Measurements from ENCODE around the gene GRIN2A. TPM values are rescaled to one million over a fixed set of nuclear protein-coding genes. Genes with fewer than 3 reads are reported as not detected.

The GRIN2A gene
- 10 to 100 TPM in 1 of 2 donors, under 1 TPM in 1; 0.26 to 21.4 TPM for total RNA-seq

- WGBS, 2 donors, result 2% methylated on average over 12 to 63 of the region's 64 CpGs
- Histone ChIP-seq H3K4me3 (no peak within 1 kb of the TSS), H3K9me3 (no peaks in the 10 kb centered on the region), H3K4me1 (peaks cover 28% of the 10 kb centered on the region), H3K36me3 (replicated peaks in 1 of 2; ENCODE audit: insufficient read depth in 1 of 2, low read depth in 2 of 2) (no peaks in the 10 kb centered on the region), H3K27ac (no peak within 1 kb of the TSS), H3K27me3 (peaks cover 0 to 33% of the 10 kb centered on the region in 2 donors)
- intact Hi-C loops (cut with DNase I), result loop anchor here (5.0 kb wide), 2 partner anchors 925 to 1020 kb away; no protein-coding TSS in a partner anchor
- TF ChIP-seq CTCF (IDR thresholded peaks at IDR 0.05), result no peak
- no peak for TF ChIP-seq POLR2A (IDR thresholded peaks at IDR 0.05)
- ATAC-seq (no peak), DNase-seq (peak; percentile 3 to 15 (median 14))
Measured at GRCh38 chr16:10182222-10183053, at the start of gene GRIN2A. GRIN2A (minus strand) TSS chr16:10182428; CDS start chr16:10180411, 2,017 bp downstream.

DNA sequence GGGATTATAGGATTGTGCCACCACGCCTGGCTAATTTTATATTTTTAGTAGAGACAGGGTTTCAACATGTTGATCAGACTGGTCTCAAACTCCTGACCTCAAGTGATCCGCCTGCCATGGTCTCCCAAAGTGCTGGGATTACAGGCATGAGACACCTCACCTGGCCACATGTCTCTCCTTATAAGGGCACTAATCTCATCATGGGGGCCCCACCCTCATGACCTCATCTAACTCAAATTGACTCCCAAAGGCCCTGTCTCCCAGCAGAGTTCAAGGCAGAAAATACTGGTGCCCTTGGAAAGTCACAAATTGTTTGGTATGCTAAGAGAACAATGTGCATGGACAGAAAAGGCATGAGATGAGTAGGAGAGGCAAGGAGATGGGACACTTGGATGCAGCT is 49.3 kb upstream of the GRIN2A start:
- no peaks in the 10 kb centered on the region for H3K27me3 ChIP-seq
- H3K9me3 ChIP-seq, result peaks cover 0 to 7% (median 0%) of the 10 kb centered on the region in 3 donors
- H3K36me3 ChIP-seq (replicated peaks in 1 of 2; ENCODE audit: insufficient read depth in 1 of 2, low read depth in 2 of 2), result no peaks in the 10 kb centered on the region
- no peaks in the 10 kb centered on the region for H3K4me1 ChIP-seq
- ATAC-seq, result no peak
- H3K27ac ChIP-seq, result no peak overlapping the region
- WGBS, 2 donors, result 50 to 68% methylated on average over 1 to 2 of the region's 2 CpGs
- no peak for TF ChIP-seq POLR2A (IDR thresholded peaks at IDR 0.05)
- no peak for TF ChIP-seq CTCF (IDR thresholded peaks at IDR 0.05)
- intact Hi-C loops (cut with DNase I), result no loop called here
- no peak overlapping the region for H3K4me3 ChIP-seq
- DNase-seq, result no peak

DNA sequence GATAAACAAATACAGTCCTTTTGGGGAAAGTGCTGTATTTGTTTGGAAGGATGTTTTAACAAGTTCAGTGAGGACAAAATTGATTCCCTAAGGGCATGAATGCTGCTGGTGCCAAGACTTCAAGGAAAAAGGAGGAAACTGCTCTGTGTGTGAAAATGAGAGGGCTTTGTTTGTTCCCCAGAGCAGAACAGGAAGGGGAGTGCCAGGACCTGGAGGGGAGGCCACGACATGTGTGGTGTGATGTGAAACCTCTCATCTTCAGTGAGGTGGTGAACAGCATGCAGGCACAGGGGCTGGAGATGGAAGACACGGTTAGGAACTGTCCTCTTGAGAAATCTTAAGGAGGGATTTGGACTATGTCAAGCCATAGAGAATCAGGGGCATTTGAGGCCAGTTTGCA is 46.6 kb upstream of the GRIN2A start:
- Histone ChIP-seq H3K27me3 (no peaks in the 10 kb centered on the region), H3K4me1 (no peaks in the 10 kb centered on the region), H3K36me3 (replicated peaks in 1 of 2; ENCODE audit: insufficient read depth in 1 of 2, low read depth in 2 of 2) (no peaks in the 10 kb centered on the region), H3K27ac (no peak overlapping the region), H3K9me3 (peaks cover 0 to 7% (median 0%) of the 10 kb centered on the region in 3 donors), H3K4me3 (no peak overlapping the region)
- intact Hi-C loops (cut with DNase I), result no loop called here
- DNase-seq (no peak), ATAC-seq (no peak)
- no peak for TF ChIP-seq CTCF (IDR thresholded peaks at IDR 0.05)
- TF ChIP-seq POLR2A (IDR thresholded peaks at IDR 0.05), result no peak
- WGBS, 2 donors, result 11 to 15% methylated on average over 2 of the region's 2 CpGs

- H3K27ac ChIP-seq, result no peak overlapping the region
- WGBS, 2 donors, result 37 to 64% methylated on average over 1 of the region's 1 CpG
- peaks cover 0 to 7% of the 10 kb centered on the region in 2 donors for H3K27me3 ChIP-seq
- DNase-seq (no peak), ATAC-seq (no peak)
- no peaks in the 10 kb centered on the region for H3K9me3 ChIP-seq
- H3K4me3 ChIP-seq, result no peak overlapping the region
- no peaks in the 10 kb centered on the region for H3K36me3 ChIP-seq (replicated peaks in 1 of 2; ENCODE audit: insufficient read depth in 1 of 2, low read depth in 2 of 2)
- TF ChIP-seq CTCF (IDR thresholded peaks at IDR 0.05), result no peak
- TF ChIP-seq POLR2A (IDR thresholded peaks at IDR 0.05), result no peak
- intact Hi-C loops (cut with DNase I), result no loop called here
- H3K4me1 ChIP-seq, result no peaks in the 10 kb centered on the region
Measured at GRCh38 chr16:10226987-10227306, 44.7 kb upstream of the GRIN2A start.

All from body of pancreas (tissue), 4 donors.